Neural progenitor cell (in vitro differentiated cells): ENCODE results near the gene ZNF423.

Source experiments
- EZH2 ChIP-seq: fragments of 200-600 bp; sonication (generic); IDR thresholded peaks from 2 replicates; pipeline ENCODE4 v1.6.1; 2017; ENCODE audit warnings: antibody characterized with exemption, mild to moderate bottlenecking, moderate library complexity
- EZH2phosphoT487 ChIP-seq: fragments of 200-600 bp; sonication (generic); IDR thresholded peaks from 2 replicates; pipeline ENCODE4 v1.6.1; 2017; ENCODE audit warnings: antibody characterized with exemption
- TF ChIP-seq, protein P1 (sequence below): fragments of 200-600 bp; sonication (generic); IDR thresholded peaks from 2 replicates; pipeline ENCODE4 v1.5.1; 2017; ENCODE audit warnings: antibody characterized with exemption, mild to moderate bottlenecking

- TF ChIP-seq, protein P1, sequence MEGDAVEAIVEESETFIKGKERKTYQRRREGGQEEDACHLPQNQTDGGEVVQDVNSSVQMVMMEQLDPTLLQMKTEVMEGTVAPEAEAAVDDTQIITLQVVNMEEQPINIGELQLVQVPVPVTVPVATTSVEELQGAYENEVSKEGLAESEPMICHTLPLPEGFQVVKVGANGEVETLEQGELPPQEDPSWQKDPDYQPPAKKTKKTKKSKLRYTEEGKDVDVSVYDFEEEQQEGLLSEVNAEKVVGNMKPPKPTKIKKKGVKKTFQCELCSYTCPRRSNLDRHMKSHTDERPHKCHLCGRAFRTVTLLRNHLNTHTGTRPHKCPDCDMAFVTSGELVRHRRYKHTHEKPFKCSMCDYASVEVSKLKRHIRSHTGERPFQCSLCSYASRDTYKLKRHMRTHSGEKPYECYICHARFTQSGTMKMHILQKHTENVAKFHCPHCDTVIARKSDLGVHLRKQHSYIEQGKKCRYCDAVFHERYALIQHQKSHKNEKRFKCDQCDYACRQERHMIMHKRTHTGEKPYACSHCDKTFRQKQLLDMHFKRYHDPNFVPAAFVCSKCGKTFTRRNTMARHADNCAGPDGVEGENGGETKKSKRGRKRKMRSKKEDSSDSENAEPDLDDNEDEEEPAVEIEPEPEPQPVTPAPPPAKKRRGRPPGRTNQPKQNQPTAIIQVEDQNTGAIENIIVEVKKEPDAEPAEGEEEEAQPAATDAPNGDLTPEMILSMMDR = no peak
- no peak for TF ChIP-seq EZH2
- TF ChIP-seq EZH2phosphoT487 = no peak
Observed at GRCh38 chr16:49775581-49775980, 80.3 kb downstream of the ZNF423 start.
